Esophagus (tissue), 2 donors: ENCODE results near the gene NUDT22. TPM values are rescaled to one million over a fixed set of nuclear protein-coding genes. Genes with fewer than 3 reads are reported as not detected.

Source experiments
- H3K27ac ChIP-seq, 2 donors: one replicate each; pipeline ENCODE4 v1.5.1; 2013; ENCODE audit warnings: low read depth in 2 of 2, mild to moderate bottlenecking in 2 of 2, inconsistent platforms in 1 of 2, low read length in 1 of 2, moderate library complexity in 1 of 2
- H3K27me3 ChIP-seq, 2 donors: one replicate each; pipeline ENCODE4 v1.6.1; 2013; ENCODE audit warnings: low read length in 2 of 2, control low read depth in 1 of 2, mild to moderate bottlenecking in 1 of 2; ENCODE audit not compliant: insufficient read depth in 2 of 2, control insufficient read depth in 1 of 2
- H3K36me3 ChIP-seq, 2 donors: one replicate each; pipeline ENCODE4 v1.6.1; 2013; ENCODE audit warnings: low read length in 1 of 2; ENCODE audit not compliant: control insufficient read depth in 2 of 2, insufficient read depth in 2 of 2
- H3K4me1 ChIP-seq, 2 donors: one replicate each; pipeline ENCODE4 v1.6.1; 2013; ENCODE audit warnings: low read length in 1 of 2; ENCODE audit not compliant: control insufficient read depth in 2 of 2, insufficient read depth in 2 of 2
- H3K4me3 ChIP-seq, 2 donors: one replicate each; pipeline ENCODE4 v1.5.1; 2013; ENCODE audit warnings: low read length in 2 of 2, mild to moderate bottlenecking in 2 of 2, low read depth in 1 of 2, moderate library complexity in 1 of 2
- H3K9me3 ChIP-seq, 2 donors: one replicate each; pipeline ENCODE4 v1.6.1; 2013; ENCODE audit warnings: mild to moderate bottlenecking in 2 of 2, low read depth in 1 of 2, low read length in 1 of 2, moderate library complexity in 1 of 2; ENCODE audit not compliant: control insufficient read depth in 2 of 2, insufficient read depth in 1 of 2
- WGBS, 2 donors: extraction: QIAGEN DNeasy Blood & Tissue Kit; methylation state at CpG; one replicate each; pipeline ENCODE4 v1.1.7; 2013; 5-methylcytosine and 5-hydroxymethylcytosine counted together
- polyA plus RNA-seq, 2 donors: library from polyadenylated mRNA; stranded (reverse); fragments of 200-250 nt; gene quantifications; one replicate each; pipeline ENCODE4 v1.2.3, GENCODE V29; 2013
- donor health status: healthy with polysubstance abuse.
- donor health status: Bipolar disorder and iron deficiency.

Gene NUDT22
- 10 to 100 TPM; 49.5 to 55.1 TPM for polyA plus RNA-seq

GRCh38 chr11:64225608-64226506, at the start of gene NUDT22, which contains the start of gene TRPT1:
NUDT22 (plus strand) TSS chr11:64226274; CDS start chr11:64226653, 379 bp downstream.
TRPT1 (minus strand) TSS chr11:64226186; CDS start chr11:64225860, 326 bp downstream.
- Histone ChIP-seq H3K9me3 (no peaks in the 10 kb centered on the region), H3K4me1 (peaks cover 9 to 40% of the 10 kb centered on the region in 2 donors), H3K36me3 (peaks cover 0 to 7% of the 10 kb centered on the region in 2 donors), H3K27me3 (no peaks in the 10 kb centered on the region), H3K4me3 (peak within 1 kb of the TSS; percentile 69 to 79), H3K27ac (peak within 1 kb of the TSS; percentile 89 to 94)
- WGBS, 2 donors: 0 to 1% methylated on average over 52 to 54 of the region's 54 CpGs

- Histone ChIP-seq H3K36me3 (no peaks in the 10 kb centered on the region), H3K27me3 (no peaks in the 10 kb centered on the region), H3K27ac (no peak overlapping the region), H3K9me3 (peaks cover 0 to 2% of the 10 kb centered on the region in 2 donors), H3K4me1 (peaks cover 0 to 6% of the 10 kb centered on the region in 2 donors), H3K4me3 (no peak overlapping the region)
- WGBS, 2 donors: 84 to 87% methylated on average over 8 of the region's 8 CpGs
Measured at GRCh38 chr11:64176751-64177150, 49.3 kb upstream of the NUDT22 start.

- WGBS, 2 donors: 83 to 97% methylated on average over 1 of the region's 1 CpG
Measured at GRCh38 chr11:64178203-64178602, 47.9 kb upstream of the NUDT22 start.

GRCh38 chr11:64178951-64179639, 47.0 kb upstream of the NUDT22 start:
- H3K27ac ChIP-seq: no peak overlapping the region
- no peak overlapping the region for H3K4me3 ChIP-seq
- H3K4me1 ChIP-seq: peaks cover 0 to 8% of the 10 kb centered on the region in 2 donors
- H3K27me3 ChIP-seq: no peaks in the 10 kb centered on the region
- WGBS, 2 donors: 93 to 95% methylated on average over 12 of the region's 12 CpGs
- no peaks in the 10 kb centered on the region for H3K36me3 ChIP-seq
- H3K9me3 ChIP-seq: no peaks in the 10 kb centered on the region

More at GRCh38 chr11:64178203-64178602, 47.9 kb upstream of the NUDT22 start:
- Histone ChIP-seq H3K9me3 (peaks cover 0 to 2% of the 10 kb centered on the region in 2 donors), H3K4me3 (no peak overlapping the region), H3K4me1 (peaks cover 0 to 6% of the 10 kb centered on the region in 2 donors), H3K36me3 (no peaks in the 10 kb centered on the region), H3K27ac (no peak overlapping the region), H3K27me3 (no peaks in the 10 kb centered on the region)

GRCh38 chr11:64180891-64181290, 45.2 kb upstream of the NUDT22 start:
- peaks cover 0 to 10% of the 10 kb centered on the region in 2 donors for H3K4me1 ChIP-seq
- no peaks in the 10 kb centered on the region for H3K9me3 ChIP-seq
- H3K4me3 ChIP-seq: no peak overlapping the region
- peak overlapping the region in 1 of 2 donors; percentile 47 for H3K27ac ChIP-seq
- no peaks in the 10 kb centered on the region for H3K36me3 ChIP-seq
- WGBS, 2 donors: 62 to 72% methylated on average over 5 of the region's 5 CpGs
- no peaks in the 10 kb centered on the region for H3K27me3 ChIP-seq

GRCh38 chr11:64181506-64182411, 44.3 kb upstream of the NUDT22 start:
- H3K9me3 ChIP-seq: no peaks in the 10 kb centered on the region
- 30 to 35% methylated on average over 17 of the region's 17 CpGs for WGBS, 2 donors
- H3K27ac ChIP-seq: peak overlapping the region; percentile 71 to 74
- H3K4me3 ChIP-seq: no peak overlapping the region
- H3K36me3 ChIP-seq: no peaks in the 10 kb centered on the region
- H3K4me1 ChIP-seq: peaks cover 0 to 10% of the 10 kb centered on the region in 2 donors
- no peaks in the 10 kb centered on the region for H3K27me3 ChIP-seq

GRCh38 chr11:64183890-64184289, 42.2 kb upstream of the NUDT22 start:
- Histone ChIP-seq H3K9me3 (no peaks in the 10 kb centered on the region), H3K36me3 (no peaks in the 10 kb centered on the region), H3K4me1 (peaks cover 0 to 10% of the 10 kb centered on the region in 2 donors), H3K27ac (peak overlapping the region in 1 of 2 donors; percentile 33), H3K27me3 (no peaks in the 10 kb centered on the region), H3K4me3 (no peak overlapping the region)
- 81 to 88% methylated on average over 7 of the region's 7 CpGs for WGBS, 2 donors

GRCh38 chr11:64185175-64185692, 40.8 kb upstream of the NUDT22 start:
- peaks cover 0 to 10% of the 10 kb centered on the region in 2 donors for H3K4me1 ChIP-seq
- H3K4me3 ChIP-seq: peak overlapping the region; percentile 68 to 75
- H3K27ac ChIP-seq: peak overlapping the region; percentile 96 to 97
- H3K27me3 ChIP-seq: no peaks in the 10 kb centered on the region
- no peaks in the 10 kb centered on the region for H3K9me3 ChIP-seq
- WGBS, 2 donors: 0 to 1% methylated on average over 49 to 52 of the region's 52 CpGs
- no peaks in the 10 kb centered on the region for H3K36me3 ChIP-seq
